HL-60 (cell line): ENCODE results near the gene SLC15A3.

ENCODE experiments used
- DNase-seq, 2 experiments: peaks; one replicate each; pipeline ENCODE4 v3.0.0-alpha.2; 2010 to 2020; ENCODE audit warnings: low read depth in 1 of 2, low spot score in 1 of 2
- H3K27ac ChIP-seq: fragments of 250-450 bp; sonication (Bioruptor Pico); replicated peaks from 2 replicates; pipeline ENCODE4 v1.5.1; 2020; ENCODE audit warnings: mild to moderate bottlenecking, moderate library complexity
- H3K27me3 ChIP-seq: fragments of 250-450 bp; sonication (Bioruptor Pico); 2 replicates; pipeline ENCODE4 v1.5.1; 2021; ENCODE audit warnings: mild to moderate bottlenecking, moderate library complexity; ENCODE audit not compliant: insufficient read depth, poor library complexity, severe bottlenecking
- H3K4me3 ChIP-seq: replicated peaks from 2 replicates; pipeline ENCODE4 v1.5.1; 2011; ENCODE audit warnings: mild to moderate bottlenecking, control low read depth, low read length; ENCODE audit not compliant: insufficient read depth
- GABPA ChIP-seq: IDR thresholded peaks from 2 replicates; pipeline ENCODE4 v1.6.1; 2012; ENCODE audit warnings: low read depth
- POLR2AphosphoS5 ChIP-seq: IDR thresholded peaks from 2 replicates; pipeline ENCODE4 v1.6.1; 2012; ENCODE audit warnings: low read depth
- SPI1 ChIP-seq: IDR thresholded peaks from 2 replicates; pipeline ENCODE4 v1.6.1; 2012; ENCODE audit warnings: low read depth, mild to moderate bottlenecking, borderline replicate concordance
- TF ChIP-seq, protein P1 (sequence below): IDR thresholded peaks from 2 replicates; pipeline ENCODE4 v1.6.1; 2012; ENCODE audit warnings: low read depth; ENCODE audit not compliant: insufficient replicate concordance
- TF ChIP-seq, protein P2 (sequence below): IDR thresholded peaks from one replicate; pipeline ENCODE4 v1.5.1; 2011; ENCODE audit warnings: low read length, control low read depth, inconsistent platforms; ENCODE audit not compliant: insufficient read depth

Gene SLC15A3

DNA sequence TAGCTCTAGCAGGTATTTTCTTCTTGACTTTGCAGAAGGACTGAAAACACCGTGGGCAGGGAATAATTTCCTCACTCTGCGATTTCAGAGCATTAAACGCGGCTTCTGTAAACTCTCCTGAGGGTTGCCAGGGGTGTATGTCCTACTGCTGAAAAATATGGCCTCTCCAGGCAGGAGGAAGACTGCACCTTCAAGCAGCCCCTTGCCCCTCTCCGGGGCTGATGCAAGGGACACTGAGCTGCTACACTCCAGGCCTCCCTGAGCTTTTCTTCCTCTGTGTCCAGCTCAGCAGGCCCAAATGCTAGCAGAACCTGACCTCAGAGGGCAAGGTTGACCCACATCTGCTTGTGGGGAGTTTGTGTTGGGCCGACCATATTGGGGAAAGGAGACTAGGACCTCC lies 21.7 kb upstream of the SLC15A3 start:
- no peak for DNase-seq
- Histone ChIP-seq H3K4me3 (no peak overlapping the region), H3K27me3 (peaks cover 5% of the 10 kb centered on the region), H3K27ac (no peak overlapping the region)
- no peak for TF ChIP-seq SPI1
- TF ChIP-seq, protein P1, sequence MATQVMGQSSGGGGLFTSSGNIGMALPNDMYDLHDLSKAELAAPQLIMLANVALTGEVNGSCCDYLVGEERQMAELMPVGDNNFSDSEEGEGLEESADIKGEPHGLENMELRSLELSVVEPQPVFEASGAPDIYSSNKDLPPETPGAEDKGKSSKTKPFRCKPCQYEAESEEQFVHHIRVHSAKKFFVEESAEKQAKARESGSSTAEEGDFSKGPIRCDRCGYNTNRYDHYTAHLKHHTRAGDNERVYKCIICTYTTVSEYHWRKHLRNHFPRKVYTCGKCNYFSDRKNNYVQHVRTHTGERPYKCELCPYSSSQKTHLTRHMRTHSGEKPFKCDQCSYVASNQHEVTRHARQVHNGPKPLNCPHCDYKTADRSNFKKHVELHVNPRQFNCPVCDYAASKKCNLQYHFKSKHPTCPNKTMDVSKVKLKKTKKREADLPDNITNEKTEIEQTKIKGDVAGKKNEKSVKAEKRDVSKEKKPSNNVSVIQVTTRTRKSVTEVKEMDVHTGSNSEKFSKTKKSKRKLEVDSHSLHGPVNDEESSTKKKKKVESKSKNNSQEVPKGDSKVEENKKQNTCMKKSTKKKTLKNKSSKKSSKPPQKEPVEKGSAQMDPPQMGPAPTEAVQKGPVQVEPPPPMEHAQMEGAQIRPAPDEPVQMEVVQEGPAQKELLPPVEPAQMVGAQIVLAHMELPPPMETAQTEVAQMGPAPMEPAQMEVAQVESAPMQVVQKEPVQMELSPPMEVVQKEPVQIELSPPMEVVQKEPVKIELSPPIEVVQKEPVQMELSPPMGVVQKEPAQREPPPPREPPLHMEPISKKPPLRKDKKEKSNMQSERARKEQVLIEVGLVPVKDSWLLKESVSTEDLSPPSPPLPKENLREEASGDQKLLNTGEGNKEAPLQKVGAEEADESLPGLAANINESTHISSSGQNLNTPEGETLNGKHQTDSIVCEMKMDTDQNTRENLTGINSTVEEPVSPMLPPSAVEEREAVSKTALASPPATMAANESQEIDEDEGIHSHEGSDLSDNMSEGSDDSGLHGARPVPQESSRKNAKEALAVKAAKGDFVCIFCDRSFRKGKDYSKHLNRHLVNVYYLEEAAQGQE: no peak
- no peak for TF ChIP-seq POLR2AphosphoS5
- TF ChIP-seq, protein P2, sequence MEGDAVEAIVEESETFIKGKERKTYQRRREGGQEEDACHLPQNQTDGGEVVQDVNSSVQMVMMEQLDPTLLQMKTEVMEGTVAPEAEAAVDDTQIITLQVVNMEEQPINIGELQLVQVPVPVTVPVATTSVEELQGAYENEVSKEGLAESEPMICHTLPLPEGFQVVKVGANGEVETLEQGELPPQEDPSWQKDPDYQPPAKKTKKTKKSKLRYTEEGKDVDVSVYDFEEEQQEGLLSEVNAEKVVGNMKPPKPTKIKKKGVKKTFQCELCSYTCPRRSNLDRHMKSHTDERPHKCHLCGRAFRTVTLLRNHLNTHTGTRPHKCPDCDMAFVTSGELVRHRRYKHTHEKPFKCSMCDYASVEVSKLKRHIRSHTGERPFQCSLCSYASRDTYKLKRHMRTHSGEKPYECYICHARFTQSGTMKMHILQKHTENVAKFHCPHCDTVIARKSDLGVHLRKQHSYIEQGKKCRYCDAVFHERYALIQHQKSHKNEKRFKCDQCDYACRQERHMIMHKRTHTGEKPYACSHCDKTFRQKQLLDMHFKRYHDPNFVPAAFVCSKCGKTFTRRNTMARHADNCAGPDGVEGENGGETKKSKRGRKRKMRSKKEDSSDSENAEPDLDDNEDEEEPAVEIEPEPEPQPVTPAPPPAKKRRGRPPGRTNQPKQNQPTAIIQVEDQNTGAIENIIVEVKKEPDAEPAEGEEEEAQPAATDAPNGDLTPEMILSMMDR: no peak
- no peak for TF ChIP-seq GABPA

- no peak for DNase-seq
- TF ChIP-seq POLR2AphosphoS5: no peak
- TF ChIP-seq GABPA: no peak
- TF ChIP-seq, protein P1: no peak
- no peak for TF ChIP-seq SPI1
- TF ChIP-seq, protein P2: no peak
- Histone ChIP-seq H3K27me3 (peaks cover 5% of the 10 kb centered on the region), H3K4me3 (no peak overlapping the region), H3K27ac (no peak overlapping the region)
Measured at GRCh38 chr11:60972182-60973030, 20.4 kb upstream of the SLC15A3 start.

GRCh38 chr11:60971520-60971919 lies 19.5 kb upstream of the SLC15A3 start, which contains the start of gene CD6:
TSS of gene CD6 (plus strand) at chr11:60971680. CDS start at chr11:60971866, 186 bp downstream.
- peaks cover 9% of the 10 kb centered on the region for H3K27me3 ChIP-seq
- DNase-seq: peak in 1 of 2 experiments; percentile 23
- no peak within 1 kb of the TSS for H3K27ac ChIP-seq
- TF ChIP-seq POLR2AphosphoS5 (no peak), GABPA (no peak), SPI1 (no peak)
- TF ChIP-seq, protein P2: no peak
- TF ChIP-seq, protein P1: no peak
- no peak within 1 kb of the TSS for H3K4me3 ChIP-seq
